IPS-NIHi7 (cell line): ENCODE results near the gene ACSM3.
"Not testable (repeated sequence)": the region's sequence is repeated elsewhere in the genome, so short reads cannot be mapped to it uniquely, and the experiment has no call there.

Experiments
- DNase-seq: peaks from one replicate; pipeline ENCODE4 v3.0.0; 2012; ENCODE audit warnings: mixed read lengths; ENCODE audit errors: extremely low spot score

ACSM3 gene

DNA sequence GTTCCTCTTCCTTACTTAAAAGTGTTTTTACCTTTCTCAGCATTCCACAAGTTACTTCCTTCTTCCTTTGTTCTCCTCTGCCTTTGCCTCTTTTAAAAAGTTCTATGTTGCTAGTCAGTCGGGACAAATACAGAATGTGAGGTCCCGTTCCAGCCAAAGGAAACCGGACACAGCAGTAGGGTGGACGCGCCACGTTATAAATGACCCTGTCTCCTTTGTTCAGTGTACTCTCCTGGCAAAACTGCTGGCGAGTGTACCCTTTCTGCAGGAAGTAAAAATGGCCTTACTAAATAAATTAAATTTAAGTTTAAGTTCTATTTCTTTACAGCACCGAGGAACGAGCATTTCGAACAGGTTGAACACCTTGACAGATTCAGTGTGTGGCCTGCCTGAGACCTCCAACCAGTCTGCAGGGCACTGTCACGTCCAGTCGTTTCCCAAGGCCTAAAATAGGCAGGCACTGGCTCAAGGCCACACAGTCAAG, 41.9 kb downstream of the ACSM3 start:
- not testable (repeated sequence) for DNase-seq

DNA sequence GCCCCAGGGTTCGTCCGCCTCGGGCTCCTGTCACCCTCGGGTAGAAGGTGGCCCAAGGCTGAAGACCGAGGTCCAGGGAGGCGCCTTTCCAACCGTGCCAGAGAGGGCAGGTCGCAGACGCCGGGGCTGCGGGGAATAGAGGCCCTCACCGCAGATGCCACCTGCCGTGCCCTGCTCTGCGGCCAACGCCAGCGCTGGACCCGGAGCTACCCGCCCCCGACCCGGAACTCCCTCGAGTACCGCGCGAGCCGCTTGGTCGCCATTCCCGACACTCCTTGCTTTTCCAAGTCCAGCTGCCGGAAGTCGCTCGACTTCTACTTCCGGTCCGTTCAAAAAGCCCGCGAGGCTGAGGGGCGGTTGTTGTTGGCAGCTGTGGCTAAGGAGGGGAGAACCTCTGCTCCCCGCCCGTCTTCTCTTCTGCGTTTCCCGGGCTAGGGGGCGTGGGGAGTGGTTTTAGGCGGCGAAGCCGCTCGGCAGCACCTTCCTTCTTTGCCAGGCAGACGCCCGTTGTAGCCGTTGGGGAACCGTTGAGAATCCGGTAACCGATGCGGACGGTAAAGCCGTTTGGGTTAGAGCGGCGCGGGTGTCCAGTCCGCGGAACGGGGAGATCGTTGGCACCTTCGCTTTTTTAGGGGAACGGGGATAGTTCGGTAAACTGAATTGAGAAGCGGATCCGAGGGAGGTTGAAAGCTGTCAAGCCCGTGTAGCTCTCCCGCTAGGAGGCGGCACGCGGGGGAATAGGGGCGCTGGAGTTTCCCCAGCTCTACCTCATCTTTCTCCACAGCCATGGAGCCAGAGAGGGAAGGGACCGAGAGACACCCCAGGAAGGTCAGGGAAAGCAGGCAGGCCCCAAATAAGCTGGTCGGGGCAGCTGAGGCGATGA, 42.6 kb downstream of the ACSM3 start, which contains the start of the genes ERI2 and REXO5:
Gene ERI2 (minus strand): TSS at position 305 of the 883 bp plus-strand sequence. CDS start 42 bp downstream, at position 263.
Gene REXO5 (plus strand): TSS at position 360 of the 883 bp plus-strand sequence. CDS start 427 bp downstream, at position 787.
- DNase-seq = peak; percentile 94

DNA sequence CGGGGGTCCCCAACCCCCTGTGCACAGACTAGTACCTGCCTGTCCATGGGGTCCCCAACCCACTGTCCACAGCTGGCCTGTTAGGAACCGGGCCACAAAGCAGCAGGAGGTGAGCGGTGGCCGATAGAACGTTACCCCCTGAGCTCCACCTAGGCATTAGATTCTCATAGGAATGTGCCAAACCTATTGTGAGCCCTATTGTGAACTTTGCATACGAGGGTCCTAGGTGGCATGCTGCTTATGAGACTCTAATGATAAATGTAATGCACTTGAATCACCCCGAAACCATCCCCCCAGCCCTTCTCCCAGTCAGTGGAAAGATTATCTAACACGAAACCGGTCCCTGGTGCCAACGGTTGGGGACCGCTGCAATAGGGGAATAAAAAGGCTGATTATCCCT, 44.0 kb downstream of the ACSM3 start:
- no peak for DNase-seq

DNA sequence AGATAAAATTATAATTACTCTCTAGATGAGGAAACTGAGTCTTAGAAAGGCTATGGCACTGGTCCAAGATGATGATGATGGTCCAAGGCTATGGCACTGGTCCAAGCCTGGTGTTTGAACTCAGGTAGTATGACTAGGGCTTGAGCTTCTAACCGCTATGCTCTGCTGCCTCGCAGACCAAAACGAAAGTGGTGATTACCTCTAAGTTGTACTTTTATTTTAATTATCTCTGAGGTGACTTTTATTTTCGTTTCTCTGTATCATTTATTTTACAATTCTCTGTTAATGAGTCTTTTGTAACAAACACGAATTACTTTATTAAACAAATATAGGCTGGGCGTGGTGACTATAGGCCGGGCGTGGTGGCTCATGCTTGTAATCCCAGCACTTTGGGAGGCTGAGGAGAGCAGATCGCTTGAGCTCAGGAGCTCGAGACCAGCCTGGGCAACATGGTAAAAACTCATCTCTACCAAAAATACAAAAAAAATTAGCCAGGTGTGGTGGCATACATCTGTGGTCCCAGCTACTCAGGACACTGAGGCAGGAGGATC, 48.1 kb downstream of the ACSM3 start:
- no peak for DNase-seq

DNA sequence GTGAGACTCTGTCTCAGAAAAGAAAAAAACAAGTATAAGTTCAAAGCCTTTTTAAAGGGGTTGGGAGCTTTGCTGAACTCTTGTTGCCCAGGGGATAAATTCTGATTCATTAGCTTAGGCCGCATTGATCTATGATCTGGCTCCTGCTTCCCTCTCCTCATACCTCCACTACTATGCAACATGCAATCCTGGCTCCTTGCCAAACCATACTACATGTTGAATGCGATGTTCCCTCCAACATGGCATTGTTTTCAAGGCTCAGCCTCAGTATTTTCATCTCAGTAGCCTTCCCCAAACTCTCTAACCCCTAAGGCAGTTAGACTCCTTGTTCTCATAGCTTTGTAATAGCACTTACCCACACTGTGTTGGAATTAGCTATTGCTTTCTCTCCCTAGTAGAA, 48.7 kb downstream of the ACSM3 start:
- DNase-seq = no peak

DNA sequence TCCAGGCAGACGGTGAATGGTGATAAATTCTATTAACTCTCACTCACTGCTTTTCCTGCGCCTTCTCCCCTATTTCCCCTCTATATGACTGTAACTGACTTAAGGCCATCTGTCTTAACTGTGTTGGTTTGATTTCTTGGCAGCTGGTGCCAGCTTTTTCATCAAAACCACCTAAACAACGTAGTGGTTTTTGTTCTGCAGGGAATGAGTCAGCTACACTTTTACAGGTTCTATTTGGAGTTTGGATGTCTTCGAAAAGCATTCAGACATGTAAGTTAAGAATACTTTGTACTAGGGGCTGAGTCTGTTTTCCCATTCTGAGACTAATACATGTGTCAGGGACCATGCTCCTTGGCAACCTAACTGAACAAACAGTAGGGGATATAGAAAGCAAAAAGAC, 51.0 kb downstream of the ACSM3 start:
- DNase-seq = no peak

DNA sequence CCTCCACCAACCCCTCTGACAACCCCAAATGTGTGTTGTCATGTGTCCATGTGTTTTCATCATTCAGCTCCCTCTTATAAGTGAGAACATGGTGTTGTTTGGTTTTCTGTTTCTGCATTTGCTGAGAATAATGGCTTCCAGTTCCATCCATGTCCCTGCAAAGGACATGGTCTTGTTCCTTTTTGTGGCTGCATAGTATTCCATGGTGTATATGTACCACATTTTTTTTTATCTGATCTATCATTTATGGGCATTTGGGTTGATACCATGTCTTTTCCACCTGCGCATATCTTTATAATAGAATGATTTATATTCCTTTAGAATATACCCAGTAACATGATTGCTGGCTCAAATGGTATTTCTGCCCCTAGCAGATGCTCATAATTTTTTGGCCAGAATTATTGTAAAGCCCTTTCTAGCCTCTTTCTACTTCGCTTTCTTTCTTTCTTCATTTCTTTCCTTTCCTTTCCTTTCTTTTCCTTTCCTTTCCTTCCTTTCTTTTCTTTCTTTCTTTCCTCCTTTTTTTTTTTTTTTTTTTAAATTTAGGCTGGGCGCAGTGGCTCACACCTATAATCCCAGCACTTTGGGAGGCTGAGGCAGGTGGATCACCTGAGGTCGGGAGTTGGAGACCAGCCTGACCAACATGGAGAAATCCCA, 55.2 kb downstream of the ACSM3 start:
- no peak for DNase-seq

DNA sequence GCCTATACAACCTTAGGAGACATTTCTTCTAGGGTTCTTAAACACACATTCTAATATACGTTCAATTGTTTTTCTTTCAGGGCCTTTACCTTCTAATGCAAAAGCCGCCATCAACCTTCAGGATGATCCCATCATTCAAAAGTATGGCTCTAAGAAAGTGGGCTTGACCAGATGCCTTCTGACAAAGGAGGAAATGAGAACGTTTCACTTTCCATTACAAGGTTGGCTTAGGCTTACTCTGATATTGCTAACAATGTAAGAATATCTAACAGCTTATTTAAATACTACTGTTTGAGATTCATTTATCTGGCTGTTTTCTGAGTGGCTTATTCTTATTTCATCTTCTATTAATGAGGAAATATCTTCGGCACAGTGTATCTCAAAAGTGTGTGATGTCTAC, 57.9 kb downstream of the ACSM3 start:
- DNase-seq = no peak

DNA sequence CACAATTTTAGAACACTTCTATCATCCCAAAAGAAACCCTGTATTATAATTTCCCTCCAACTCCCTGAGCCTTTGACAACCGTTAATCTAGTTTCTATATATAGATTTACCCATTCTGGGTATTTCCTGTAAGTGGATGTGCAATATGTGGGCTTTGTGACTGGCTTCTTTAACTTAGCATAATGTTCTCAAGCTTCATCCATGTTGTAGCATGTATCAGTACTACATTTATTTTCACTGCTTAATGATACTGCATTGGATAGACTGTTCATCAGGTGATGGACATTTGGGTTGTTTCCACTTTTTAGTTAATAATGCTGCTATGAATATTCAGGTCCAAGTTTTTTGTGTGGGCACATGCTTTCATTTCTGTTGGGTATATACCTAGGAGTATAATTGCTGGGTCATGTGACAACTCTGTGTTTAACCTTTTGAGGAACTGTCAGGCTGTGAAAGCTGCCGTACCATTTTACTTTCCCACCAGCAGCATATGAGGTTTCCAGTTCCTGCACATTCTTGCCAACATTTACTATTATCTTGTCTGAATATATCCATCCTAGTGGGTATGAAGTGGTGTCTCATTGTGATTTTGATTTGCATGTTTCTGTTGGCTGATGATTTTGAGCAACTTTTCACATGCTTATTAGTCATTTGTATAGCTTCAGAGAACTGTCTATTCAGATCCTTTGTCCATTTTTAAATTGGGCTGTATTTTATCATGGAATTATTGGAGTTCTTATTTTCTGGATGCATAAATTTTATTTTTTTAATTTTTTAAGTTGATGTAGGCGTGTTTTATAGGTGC, 58.9 kb downstream of the ACSM3 start:
- no peak for DNase-seq

DNA sequence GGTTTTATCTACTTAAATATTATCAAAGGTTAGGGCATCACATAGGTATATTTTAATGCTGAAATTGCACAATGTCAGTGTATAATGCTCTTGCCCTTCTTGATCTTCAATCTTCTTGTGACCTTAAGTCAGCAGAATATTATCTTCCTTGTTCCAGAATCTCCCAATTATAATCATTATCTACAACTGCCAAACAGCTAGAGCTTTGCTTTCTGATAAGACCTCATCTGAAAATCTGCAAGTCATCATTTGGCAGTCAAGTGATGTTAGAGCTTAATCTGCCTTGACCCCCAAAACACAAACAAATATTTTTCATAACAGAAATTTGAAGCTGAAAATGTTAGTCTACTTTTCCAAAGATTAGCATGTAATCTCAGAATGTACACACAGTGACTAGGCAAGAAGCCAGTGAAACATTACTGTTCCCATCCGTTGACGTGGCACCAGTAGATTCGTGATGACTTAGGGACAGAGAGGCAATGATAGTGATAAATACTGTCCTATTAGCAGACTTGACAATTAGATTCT, 62.3 kb downstream of the ACSM3 start:
- no peak for DNase-seq

DNA sequence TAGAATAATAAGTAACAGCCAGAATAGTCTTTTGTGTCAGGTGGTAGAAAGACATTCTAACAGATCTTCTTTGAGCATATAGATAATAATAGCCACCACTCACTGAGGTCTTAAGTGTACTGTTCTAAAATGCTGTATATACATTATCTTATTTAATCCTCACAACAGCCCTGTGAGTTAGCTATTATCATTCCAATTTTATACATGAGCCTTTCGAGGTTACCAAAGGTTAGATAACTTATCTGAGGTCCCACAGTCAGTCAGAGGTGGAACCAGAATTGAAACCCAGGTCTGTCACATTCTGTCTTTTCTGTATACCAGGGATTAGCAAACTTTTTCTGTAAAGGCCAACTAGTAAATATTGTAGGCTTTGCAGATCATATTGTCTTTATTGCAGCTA, 65.7 kb downstream of the ACSM3 start:
- DNase-seq = no peak

DNA sequence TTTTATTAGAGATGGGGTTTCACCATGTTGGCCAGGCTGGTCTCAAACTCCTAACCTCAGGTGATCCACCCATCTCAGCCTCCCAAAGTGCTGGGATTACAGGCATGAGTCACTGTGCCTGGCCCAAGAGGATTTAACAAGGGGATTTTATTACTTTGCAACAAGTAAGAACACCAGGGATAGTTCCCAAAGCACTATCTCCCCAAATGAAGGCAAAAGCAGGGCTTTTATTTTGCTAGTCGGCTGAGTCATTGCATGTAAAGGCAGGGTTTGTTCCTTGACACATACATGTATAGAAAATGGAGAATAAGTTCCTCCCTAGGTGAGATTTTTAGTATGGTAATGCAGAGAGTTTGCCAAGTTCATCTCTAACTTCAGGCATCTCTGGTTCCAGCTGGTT, 66.6 kb downstream of the ACSM3 start:
- DNase-seq = no peak

DNA sequence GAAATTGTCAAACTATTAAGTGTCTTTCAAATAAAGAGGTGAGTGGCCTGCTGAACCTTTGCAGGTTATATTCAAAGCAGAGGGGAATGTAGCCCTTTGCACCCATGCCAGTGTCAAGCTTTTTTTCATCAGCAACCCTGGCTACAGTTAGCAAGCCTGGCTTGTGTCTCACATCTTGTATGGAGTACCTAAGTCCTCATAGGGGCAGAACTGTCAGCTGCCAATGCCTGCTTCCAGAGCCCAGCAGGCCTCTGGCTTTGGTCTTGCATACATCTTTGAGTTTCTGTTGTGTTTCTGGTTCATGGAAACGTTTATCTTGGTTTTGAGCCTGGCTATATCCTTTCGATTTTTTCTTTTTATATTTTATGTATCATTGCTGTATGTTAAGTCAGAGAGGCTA, 69.3 kb downstream of the ACSM3 start:
- DNase-seq = no peak

DNA sequence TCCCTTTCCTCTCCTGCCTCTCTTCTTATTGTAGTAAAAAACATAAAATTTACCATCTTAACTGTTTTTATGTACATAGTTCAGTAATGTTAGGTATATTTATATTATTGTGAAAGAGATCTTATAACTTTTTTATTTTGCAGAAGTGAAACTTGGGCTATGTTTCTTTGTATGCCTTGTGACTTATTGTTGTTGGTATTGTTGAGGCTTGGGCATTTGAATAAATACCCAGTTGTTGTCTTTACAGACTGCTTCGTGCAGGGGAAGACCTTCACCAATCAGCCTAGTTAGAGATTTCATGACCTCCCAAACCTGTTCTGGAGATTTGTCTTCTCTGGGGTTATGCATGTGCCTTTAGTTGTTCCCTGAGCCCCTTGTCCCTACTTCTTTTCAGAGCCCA, 74.4 kb downstream of the ACSM3 start:
- no peak for DNase-seq

DNA sequence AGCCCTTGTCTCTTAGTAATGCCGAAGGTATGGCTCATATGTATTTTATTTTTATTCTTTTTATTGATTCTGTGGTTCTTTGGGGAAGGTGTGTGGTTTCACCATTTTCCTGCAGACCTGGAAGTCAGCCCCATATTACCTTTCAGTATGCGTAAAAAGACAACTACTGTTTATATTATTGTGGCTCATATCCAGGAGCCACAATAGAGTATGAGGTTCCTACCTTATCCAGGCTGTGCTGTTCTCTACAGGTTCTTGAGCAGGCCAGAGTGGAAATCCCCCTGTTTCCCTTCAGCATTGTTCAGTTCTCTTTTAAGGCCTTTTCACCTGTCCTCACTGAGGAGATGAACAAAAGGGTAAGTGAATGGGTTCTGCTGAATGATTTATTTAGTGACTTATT, 75.7 kb downstream of the ACSM3 start:
- DNase-seq = no peak

DNA sequence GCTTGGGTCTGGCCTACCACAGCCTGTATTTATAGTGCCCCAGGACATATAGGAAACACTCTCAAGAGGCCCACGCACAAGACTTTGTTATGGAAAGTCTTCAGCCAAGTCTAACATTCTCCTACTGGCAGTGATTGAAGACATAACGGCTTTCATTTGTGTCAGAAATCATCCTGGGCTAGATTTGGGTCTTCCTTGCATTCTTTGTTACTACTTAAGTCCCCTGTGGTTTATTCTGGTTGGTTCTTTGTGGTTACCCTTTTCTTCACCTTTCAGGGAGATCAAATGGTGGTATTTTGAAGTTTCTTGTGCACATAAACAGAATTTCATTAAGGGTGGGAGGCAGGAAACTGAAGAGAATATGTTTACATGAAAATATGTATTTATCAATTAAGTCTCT, 80.2 kb downstream of the ACSM3 start:
- no peak for DNase-seq

DNA sequence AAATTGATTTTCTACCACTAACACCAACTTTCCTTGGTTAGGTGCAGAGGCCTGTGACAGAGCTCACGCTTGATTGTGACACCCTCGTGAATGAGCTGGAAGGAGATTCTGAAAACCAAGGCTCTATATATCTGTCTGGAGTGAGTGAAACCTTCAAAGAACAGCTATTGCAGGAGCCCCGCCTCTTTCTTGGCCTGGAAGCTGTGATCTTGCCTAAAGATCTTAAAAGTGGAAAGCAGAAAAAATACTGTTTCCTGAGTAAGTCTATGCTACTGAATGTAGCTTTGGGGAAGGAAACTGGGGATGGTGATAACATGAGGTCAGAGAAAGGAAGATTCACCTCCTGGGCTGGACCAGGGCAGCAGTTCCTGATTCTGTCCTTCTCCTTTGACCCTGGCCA, 80.8 kb downstream of the ACSM3 start:
- DNase-seq = no peak

DNA sequence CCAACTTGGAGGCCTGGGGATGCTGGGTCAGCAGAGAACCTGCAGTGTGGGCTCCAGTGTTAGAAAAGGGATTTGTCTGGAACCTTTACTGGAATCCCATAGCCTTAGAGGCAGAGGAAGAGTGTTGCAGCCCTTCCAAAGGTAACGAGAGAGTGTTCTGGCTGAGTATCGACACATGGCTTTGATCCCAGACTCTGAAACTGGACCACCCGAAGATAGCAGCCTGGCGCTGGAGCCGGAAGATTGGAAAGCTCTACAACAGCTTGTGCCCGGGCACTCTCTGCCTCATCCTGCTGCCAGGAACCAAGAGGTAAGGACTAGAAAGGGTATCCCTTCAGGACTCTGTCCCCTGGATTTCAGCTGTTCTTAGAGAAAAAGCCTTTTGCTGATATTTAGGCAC, 82.2 kb downstream of the ACSM3 start:
- DNase-seq = no peak

DNA sequence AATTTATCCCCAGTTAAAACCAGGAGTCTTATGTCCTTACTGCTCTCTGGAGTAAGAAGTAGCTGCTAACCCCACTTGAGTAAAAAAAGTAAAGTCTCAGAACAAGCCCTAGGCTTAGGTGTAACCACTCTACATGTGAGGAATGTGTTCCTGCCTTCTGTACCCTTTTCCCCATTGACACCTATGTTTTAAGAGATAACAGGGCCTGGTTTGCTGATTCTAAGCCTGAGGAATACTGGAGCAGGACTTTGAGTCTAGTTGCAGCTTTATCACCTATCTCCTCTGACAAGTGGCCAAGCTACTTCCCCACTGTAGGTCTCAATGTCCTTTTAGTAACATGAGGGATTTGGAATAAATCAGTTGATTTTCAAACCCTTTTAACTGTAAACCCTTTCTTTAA, 82.7 kb downstream of the ACSM3 start:
- no peak for DNase-seq
